ENCODE results near the gene SERTAD2. TPM values are rescaled to one million over a fixed set of nuclear protein-coding genes. Genes with fewer than 3 reads are reported as not detected.

The SERTAD2 gene
- total RNA-seq, 2 experiments from 2014 or later, result 31.2 to 33.9 TPM

GRCh38 chr2:64625299-64626145, 28.2 kb downstream of the SERTAD2 start:
- TF ChIP-seq CTCF (IDR thresholded peaks at IDR 0.05), result no peak
- DNase-seq (no peak), ATAC-seq (peak; percentile 43)
- intact Hi-C loops (cut with micrococcal nuclease), result no loop called here
- ChIA-PET POLR2A (no interaction called here), CTCF (interaction anchor here (1.2 to 1.9 kb wide), 4 partner anchors 10 to 248 kb away, joined by 3 to 12 read pairs (median 5); no protein-coding TSS in a partner anchor)
- Mint-ChIP-seq H3K4me1 (ENCODE audit: low read depth) (peaks cover 2% of the 10 kb centered on the region), H3K27ac (no peak overlapping the region), H3K4me3 (no peak overlapping the region), H3K9me3 (no peaks in the 10 kb centered on the region), H3K27me3 (no peaks in the 10 kb centered on the region), H3K36me3 (ENCODE audit: low read depth) (no peaks in the 10 kb centered on the region)

GRCh38 chr2:64624862-64625261, 28.9 kb downstream of the SERTAD2 start:
- no peaks in the 10 kb centered on the region for H3K27me3 Mint-ChIP-seq
- intact Hi-C loops (cut with micrococcal nuclease), result no loop called here
- no peaks in the 10 kb centered on the region for H3K36me3 Mint-ChIP-seq (ENCODE audit: low read depth)
- POLR2A ChIA-PET, result no interaction called here
- H3K4me1 Mint-ChIP-seq (ENCODE audit: low read depth), result peaks cover 2% of the 10 kb centered on the region
- TF ChIP-seq CTCF (IDR thresholded peaks at IDR 0.05), result no peak
- H3K9me3 Mint-ChIP-seq, result no peaks in the 10 kb centered on the region
- no peak for DNase-seq
- no peak overlapping the region for H3K4me3 Mint-ChIP-seq
- CTCF ChIA-PET, result interaction anchor here (0.7 to 1.9 kb wide), 5 partner anchors 9 to 248 kb away, joined by 3 to 12 read pairs (median 4); no protein-coding TSS in a partner anchor
- ATAC-seq, result no peak
- no peak overlapping the region for H3K27ac Mint-ChIP-seq

GRCh38 chr2:64624108-64624610, 29.6 kb downstream of the SERTAD2 start:
- H3K27me3 Mint-ChIP-seq, result no peaks in the 10 kb centered on the region
- H3K36me3 Mint-ChIP-seq (ENCODE audit: low read depth), result no peaks in the 10 kb centered on the region
- intact Hi-C loops (cut with micrococcal nuclease), result no loop called here
- H3K9me3 Mint-ChIP-seq, result no peaks in the 10 kb centered on the region
- H3K4me1 Mint-ChIP-seq (ENCODE audit: low read depth), result peaks cover 2% of the 10 kb centered on the region
- DNase-seq (no peak), ATAC-seq (no peak)
- no peak overlapping the region for H3K27ac Mint-ChIP-seq
- H3K4me3 Mint-ChIP-seq, result no peak overlapping the region
- no peak for TF ChIP-seq CTCF (IDR thresholded peaks at IDR 0.05)
- ChIA-PET CTCF (interaction anchor here (0.7 kb wide), 1 partner anchor 42 kb away, joined by 3 read pairs; no protein-coding TSS in a partner anchor), POLR2A (no interaction called here)

GRCh38 chr2:64623242-64623850, 30.4 kb downstream of the SERTAD2 start:
- Mint-ChIP-seq H3K27me3 (no peaks in the 10 kb centered on the region), H3K27ac (no peak overlapping the region), H3K9me3 (no peaks in the 10 kb centered on the region), H3K4me1 (ENCODE audit: low read depth) (peaks cover 2% of the 10 kb centered on the region), H3K36me3 (ENCODE audit: low read depth) (no peaks in the 10 kb centered on the region), H3K4me3 (no peak overlapping the region)
- POLR2A ChIA-PET, result interaction anchor here (0.7 kb wide), 1 partner anchor 12 kb away, joined by 3 read pairs; no protein-coding TSS in a partner anchor
- CTCF ChIA-PET, result no interaction called here
- intact Hi-C loops (cut with micrococcal nuclease), result no loop called here
- ATAC-seq (no peak), DNase-seq (no peak)
- TF ChIP-seq CTCF (IDR thresholded peaks at IDR 0.05), result no peak
